ENCODE results near the gene ITGA7.

GRCh38 chr12:55657212-55657611 is 50.5 kb downstream of the ITGA7 start:
- no peak for TF ChIP-seq CTCF (IDR thresholded peaks at IDR 0.05)
- no peak for TF ChIP-seq POLR2A (IDR thresholded peaks at IDR 0.05)
